Stimulated activated CD4-positive, alpha-beta T cell treated with anti-CD3 and anti-CD28 coated beads, Interleukin-1b, Interleukin-23, amount 100 ng/mL, for 4 hours (primary cell): ENCODE results near the gene RABGGTB.
"Not testable (repeated sequence)": the region's sequence is repeated elsewhere in the genome, so short reads cannot be mapped to it uniquely, and the experiment has no call there.

Experiments used
- DNase-seq, 2 donors: peaks; one replicate each; pipeline ENCODE4 v3.0.0-alpha.2; 2020; ENCODE audit warnings: low read depth in 2 of 2

Gene RABGGTB

DNA sequence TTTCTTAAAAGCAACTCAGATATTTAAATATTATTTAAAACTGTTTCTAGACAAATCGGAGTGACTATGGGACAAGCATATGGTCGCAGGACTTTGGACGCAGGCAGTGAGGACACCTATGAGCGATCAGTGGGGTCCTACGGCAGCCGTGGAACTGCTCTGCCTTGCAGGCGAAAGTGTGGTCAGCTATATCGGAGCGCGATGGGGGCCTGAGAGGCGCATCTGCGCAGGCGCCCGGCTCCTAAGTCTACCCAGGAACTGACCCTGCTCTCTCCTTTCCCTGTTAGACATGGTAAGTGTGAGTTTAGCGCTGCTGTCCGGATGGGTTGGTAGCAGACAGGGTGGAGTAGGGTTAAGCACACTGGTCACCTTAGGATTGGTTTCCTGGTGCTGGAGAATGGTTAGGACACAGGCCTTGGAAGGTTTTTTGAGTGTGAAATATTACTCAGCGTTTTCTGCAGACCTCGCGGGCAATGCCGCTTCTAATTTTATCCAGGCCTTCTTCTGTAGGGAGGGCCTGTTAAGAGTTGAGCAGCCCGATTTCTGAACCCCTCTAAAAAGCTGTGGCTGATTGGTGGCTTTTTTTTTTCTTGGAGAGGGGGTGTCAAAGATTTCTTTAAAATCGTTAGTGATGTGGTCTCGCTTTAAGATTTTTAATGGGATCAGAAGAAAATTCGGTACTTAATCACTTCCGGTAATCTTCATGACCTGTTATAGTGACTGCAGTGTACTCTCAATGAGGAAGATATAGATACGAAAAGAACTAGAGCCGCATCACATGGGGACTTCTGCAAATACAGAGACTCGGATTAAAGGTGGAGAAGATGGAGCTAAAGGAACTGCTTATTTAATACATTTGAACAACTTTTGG is at the start of gene RABGGTB:
TSS of gene RABGGTB (plus strand) at position 274 of the 871 bp plus-strand sequence. CDS start at position 290, 16 bp downstream.
- DNase-seq: peak; percentile 90

DNA sequence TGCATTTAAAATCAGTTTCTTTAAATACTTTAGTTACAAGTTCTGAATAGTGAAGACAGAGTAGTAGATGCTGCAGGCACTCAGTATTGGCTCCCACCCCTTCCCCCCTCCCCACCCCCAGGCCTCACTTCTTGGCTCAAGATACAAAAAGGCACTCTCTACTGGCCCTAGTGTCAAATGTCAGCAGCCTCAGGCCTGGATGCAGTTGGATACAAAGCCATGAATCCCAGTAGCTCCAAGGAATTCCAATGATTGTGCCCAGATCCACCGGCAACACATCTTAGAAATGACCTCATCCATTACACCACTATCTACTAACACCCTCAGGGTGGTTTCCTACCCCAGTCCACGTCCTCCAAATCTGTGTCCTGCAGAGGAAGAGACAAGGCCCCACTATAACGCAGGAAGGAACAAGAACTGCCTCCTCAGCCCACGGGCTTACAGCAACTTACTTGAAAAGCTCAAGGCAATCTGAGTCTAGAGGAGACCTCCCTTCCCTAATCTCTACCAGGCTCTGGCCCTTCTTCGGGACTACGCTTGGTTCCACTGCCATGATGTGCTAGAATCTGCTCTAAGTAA is 43.9 kb upstream of the RABGGTB start:
- no peak for DNase-seq

DNA sequence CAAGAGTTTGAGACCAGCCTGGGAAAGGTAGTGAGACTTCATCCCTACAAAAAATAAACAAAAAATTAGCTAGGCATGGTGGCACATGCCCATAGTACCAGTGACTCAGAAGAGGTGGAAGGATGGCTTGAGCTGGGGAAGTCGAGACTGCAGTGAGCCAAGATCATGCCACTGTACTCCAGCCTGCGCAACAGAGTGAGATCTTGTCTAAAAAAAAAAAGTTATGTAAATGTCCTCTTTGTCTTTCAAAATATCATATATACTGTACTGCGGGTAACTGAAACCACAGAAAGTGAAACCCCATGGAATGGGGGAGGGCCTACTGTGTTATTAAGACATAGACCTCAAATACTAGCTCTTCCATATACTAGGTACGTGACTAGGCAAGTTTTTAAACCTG is 40.8 kb upstream of the RABGGTB start:
- DNase-seq: no peak

DNA sequence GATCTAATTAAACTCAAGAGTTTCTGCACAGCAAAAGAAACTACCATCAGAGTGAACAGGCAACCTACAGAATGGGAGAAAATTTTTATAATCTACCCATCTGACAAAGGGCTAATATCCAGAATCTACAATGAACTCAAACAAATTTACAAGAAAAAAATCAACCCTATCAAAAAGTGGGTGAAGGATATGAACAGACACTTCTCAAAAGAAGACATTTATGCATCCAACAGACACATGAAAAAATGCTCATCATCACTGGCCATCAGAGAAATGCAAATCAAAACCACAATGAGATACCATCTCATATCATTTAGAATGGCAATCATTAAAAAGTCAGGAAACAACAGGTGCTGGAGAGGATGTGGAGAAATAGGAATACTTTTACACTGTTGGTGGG is 28.8 kb upstream of the RABGGTB start:
- DNase-seq: not testable (repeated sequence)

DNA sequence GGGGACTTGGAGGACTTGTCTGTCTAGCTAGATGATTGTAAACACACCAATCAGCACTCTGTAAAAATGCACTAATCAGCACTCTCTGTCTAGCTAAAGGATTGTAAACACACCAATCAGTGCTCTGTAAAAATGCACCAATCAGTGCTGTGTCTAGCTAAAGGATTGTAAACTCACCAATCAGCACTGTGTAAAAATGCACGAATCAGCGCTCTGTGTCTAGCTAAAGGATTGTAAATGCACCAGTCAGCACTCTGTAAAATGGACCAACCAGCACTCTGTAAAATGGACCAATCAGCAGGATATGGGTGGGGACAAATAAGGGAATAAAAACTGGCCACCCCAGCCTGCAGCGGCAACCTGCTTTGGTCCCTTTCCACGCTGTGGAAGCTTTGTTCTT is 27.5 kb upstream of the RABGGTB start:
- not testable (repeated sequence) for DNase-seq

DNA sequence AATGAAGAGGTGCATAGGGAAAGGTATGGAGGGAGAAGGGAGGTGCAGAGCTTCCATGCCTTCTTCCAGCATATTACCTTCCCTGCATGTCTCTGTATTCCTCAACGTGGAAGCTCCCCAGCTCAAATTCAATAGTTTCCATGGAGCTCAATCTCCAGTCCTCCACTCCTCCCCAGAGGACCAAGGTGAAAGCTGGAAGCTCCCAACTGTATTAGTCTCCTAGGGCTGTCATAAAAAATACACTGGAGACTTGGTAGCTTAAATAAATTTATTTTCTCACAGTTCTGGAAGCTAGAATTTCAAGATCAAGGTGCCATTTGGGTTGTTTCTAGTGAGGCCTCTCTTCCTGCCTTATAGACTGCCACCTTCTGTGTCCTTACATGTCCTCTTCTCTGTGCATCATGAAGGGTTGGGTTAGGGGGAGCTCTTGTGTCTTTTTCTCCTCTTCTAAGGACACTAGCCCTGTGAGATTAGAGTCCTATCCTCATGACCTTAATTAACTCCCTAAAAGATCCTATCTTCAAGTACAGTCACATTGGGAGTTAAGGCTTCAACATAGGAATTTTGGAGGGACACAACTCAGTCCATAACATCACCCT is 21.9 kb upstream of the RABGGTB start:
- DNase-seq: no peak

DNA sequence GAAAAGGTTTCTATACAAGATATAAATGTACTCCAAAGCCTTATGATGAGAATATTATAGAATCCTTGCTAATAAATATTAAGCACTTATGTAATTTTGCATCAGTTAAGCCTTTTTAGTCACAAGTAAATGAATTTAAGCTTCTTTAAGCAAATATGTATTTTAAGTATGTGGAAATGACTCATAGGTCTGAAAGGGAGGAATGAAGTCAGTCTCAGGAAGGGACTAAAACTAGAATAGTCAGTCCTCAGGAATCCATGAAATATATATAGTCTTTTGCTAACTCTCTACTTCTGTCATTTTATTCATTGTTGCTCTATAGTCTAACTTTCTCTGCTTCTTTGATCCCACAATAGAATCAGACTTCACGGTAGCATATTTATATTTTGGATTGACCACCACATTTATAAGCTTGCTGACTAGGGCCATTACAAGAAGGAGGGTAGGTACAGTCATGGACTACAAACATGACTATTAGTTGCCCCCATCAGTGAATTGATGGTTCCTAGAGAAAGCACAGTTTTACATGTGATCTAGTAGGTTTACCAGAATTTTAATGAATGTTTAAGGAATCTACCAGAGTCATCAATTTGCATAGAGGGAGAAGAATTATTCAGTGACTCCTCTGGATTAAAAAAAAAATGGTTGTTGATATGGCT is 20.2 kb upstream of the RABGGTB start:
- no peak for DNase-seq

DNA sequence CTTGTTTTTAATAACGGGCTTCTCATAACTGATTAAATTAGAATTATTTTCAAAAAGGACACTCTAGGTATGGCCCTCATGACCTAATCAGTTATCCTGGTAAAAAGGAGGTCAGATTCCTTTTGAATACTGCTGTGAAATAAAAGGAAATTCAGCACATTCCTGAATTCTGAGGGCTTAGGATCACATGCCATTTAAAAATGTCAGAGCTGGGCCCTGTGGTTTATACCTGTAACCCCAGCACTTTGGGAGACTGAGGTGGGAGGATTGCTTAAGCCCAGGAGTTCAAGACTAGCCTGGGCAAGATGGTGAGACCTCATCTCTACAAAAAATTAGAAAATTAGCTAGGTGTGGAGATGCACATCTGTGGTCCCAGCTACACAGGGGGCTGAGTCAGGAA is 18.0 kb upstream of the RABGGTB start:
- no peak for DNase-seq

DNA sequence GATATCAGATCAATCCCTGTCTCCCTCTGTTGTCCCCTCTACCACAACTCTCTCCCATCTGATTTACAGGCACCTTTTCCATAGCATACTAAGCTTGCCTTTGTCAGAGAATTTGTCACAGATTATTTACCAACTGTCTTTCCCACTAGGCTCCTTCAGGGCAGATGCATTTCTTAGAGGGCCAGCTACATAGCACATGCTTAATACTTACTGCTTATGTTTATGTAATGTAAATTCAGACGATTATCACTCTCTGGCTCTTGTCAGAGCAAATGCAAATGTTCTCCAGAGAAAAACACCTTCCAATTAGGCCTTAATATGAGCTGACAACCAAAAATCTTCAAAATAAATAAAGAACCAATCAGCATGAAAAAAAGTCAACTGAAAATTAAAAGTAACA is 15.3 kb upstream of the RABGGTB start:
- DNase-seq: no peak

DNA sequence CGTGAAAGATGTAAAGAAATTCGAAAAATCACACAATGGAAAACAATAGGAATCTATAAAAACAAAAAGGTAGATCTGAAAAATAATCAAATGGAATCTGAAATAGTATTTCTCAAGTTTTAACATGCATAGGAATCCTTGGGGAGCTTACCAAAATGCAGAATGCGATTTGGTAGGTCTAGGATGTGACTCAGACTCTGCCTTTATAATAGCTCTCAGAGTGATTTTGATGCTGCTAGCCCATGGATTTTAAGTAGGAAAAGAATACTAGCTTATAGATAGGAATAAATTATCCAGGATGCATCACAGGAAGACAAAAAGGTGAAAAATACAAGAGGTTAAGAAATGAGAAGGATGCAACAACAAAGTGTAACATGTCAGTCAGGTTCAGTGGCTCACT is 14.1 kb upstream of the RABGGTB start:
- no peak for DNase-seq

DNA sequence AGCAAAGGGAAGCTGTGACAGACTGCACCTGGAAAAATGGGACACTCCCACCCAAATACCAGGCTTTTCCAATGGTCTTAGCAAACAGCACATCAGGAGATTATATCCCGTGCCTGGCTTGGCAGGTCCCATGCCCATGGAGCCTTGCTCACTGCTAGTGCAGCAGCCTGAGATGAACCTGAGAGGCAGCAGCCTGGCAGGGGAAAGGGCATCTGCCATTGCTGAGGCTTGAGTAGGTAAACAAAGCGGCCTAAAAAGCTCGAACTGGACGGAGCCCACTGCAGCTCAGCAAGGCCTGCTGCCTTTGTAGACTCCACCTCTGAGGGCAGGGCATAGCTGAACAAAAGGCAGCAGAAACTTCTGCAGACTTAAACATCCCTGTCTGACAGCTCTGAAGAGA is 8.2 kb upstream of the RABGGTB start:
- DNase-seq: not testable (repeated sequence)

DNA sequence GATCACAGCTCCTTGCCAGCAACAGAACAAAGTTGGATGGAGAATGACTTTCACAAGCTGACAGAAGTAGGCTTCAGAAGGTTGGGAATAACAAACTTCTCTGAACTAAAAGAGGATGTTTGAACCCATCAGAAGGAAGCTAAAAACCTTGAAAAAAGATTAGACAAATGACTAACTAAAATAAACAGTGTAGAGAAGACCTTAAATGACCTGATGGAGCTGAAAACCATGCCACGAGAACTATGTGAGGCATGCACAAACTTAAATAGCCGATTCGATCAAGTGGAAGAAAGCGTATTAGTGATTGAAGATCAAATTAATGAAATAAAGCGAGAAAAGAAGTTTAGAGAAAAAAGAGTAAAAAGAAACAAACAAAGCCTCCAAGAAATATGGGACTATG is 7.4 kb upstream of the RABGGTB start:
- not testable (repeated sequence) for DNase-seq

DNA sequence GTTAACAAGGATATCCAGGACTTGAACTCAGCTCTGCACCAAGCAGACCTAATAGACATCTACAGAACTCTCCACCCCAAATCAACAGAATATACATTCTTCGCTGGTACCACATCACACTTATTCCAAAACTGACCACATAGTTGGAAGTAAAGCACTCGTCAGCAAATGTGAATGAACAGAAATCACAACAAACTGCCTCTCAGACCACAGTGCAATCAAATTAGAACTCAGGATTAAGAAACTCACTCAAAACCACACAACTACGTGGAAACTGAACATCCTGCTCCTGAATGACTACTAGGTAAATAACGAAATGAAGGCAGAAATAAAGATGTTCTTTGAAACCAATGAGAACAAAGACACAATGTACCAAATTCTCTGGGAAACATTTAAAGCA is 5.9 kb upstream of the RABGGTB start:
- not testable (repeated sequence) for DNase-seq

DNA sequence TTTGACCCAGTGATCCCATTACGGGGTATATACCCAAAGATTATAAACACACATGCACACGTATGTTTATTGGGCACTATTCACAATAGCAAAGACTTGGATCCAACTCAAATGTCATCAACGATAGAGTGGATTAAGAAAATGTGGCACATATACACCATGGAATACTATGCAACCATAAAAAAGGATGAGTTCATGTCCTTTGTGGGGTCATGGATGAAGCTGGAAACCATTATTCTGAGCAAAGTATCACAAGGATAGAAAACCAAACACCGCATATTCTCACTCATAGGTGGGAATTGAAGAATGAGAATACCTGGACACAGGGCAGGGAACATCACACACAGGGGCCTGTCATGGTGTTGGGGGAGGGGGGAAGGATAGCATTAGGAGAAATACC is 2.1 kb upstream of the RABGGTB start:
- not testable (repeated sequence) for DNase-seq

DNA sequence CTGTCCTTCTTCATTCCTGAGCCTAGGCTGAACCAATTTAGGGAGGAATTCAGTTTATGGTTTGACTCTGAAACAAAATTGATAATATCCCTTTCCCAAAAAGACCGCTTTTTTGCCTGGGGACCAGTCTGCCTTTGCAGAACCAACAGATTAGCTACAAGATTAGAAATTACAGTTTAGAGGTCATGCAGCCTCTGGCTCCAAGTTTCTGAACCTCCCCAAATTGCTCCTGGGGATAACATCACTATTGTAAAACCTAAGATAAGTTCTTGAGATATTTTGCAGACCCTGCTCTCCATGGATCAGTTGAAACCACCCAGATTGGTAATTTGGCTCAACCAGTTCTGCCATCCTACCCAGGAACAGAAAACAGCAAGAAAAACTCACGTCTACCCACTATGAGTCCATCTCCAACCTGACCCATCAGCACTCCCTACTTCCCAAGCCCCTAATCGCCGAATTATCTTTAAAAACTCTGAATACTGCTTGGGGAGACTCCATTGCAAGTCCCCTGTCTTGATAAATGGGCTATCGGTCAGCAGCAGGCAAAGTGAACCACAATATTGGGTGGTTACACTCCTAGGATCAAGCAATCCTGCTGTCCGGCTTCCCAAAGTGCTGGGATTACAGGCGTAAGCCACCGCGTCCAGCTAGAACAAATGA is 605 bp upstream of the RABGGTB start:
- no peak for DNase-seq

DNA sequence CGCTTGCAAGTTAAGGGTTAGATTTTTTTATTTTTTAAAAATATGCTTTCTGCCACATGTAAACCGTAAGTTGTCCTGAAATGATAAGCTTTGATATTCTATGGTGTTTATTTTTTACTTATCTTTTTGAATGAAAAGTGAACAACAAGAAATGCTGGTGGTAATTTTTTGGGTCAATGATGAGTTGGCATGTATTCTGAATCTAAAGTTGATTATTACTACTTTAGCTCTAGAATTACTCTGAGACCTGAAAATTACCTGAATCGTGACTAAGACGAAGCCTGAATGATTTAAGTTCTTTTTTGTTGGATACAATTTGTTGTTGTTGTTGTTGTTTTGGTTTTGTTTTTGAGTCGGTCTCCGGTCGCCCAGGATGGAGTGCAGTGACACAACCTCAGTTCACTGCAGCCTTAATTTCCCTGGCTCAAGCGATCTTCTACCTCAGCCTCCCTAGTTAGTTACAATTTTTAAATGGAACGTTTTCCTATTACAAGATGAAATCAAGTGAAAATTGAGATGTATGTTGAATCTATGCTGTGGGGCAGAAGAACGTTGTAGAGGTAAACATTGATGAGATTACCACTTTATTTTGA is 941 bp downstream of the RABGGTB start:
- no peak for DNase-seq

DNA sequence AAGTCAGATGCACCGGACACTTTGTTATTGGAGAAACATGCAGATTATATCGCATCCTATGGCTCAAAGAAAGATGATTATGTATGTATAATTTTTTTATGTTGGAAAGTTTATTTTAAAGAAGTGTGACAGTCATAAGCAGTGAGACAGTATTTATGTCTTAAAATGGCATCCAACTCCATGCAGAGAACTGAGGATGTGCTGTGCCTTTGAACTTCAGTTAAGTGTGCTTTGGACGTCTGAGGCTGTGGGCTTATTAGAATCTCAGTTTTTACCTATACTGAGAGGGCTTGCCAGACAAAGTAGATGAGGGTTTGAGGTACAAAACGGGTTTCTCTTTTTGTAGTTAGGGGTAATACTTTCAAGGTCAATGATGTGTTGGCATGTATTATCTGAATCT is 1.5 kb downstream of the RABGGTB start:
- no peak for DNase-seq

DNA sequence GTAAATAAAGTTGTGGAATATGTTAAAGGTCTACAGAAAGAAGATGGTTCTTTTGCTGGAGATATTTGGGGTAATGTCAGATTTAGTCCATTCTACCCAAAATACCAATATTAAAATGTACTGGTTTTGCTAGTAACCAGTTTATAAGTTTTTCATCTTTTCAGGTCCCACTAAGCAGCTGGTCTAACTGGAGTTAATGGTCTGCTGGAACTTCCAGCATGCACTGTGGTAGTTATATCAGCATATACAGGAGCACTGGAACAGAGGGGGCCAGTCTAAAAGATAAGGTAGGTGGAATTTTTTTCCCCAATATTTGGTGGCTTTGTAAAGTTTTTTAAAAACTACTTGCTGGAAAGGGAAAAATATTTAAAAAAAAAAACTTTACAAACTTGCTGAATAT is 3.9 kb downstream of the RABGGTB start:
- no peak for DNase-seq

DNA sequence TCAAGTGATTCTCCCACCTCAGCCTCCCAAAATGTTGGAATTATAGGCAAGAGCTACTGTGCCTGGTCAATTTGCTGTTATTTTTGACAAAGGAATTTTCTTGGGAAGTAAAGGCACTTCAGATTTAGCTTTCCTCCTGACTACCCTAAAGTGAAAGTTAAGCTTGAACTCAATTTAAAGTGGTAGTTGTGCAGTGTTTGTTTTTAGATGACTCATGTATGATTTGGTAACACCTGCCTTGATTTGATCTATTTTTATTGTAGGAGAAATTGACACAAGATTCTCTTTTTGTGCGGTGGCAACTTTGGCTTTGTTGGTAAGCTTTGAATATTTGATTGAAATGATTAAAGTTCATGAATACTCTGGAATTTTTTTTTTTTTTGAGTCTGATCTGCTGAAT is 5.0 kb downstream of the RABGGTB start:
- no peak for DNase-seq

DNA sequence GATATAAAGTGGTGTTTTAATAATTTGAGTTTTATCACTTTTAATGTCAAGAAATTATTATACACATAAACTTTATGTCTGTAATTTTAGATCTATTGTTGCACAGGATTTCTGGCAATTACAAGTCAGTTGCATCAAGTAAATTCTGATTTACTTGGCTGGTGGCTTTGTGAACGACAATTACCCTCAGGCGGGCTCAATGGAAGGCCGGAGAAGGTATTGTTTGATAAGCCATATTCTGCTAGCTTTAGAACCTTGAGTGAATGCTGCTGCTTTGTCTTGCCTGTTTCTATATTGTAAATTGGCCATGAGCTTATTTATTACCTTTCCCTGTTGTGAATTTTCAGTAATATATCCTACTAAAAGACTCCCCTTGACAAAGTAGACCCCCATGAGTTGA is 6.0 kb downstream of the RABGGTB start:
- no peak for DNase-seq

DNA sequence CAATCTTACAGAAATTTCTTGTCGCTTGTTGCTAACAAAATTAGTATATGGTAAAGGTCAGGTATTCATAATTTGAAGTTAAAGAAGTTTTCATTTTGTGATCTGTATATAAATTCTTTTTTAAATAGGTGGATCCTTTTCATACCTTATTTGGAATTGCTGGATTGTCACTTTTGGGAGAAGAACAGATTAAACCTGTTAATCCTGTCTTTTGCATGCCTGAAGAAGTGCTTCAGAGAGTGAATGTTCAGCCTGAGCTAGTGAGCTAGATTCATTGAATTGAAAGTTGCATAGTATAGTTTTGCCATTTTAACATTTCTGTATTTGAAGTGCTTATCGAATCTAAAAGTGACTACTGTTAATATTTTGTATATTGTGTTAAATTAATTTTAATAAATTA is 8.3 kb downstream of the RABGGTB start:
- DNase-seq: no peak
